HG02852 (cell line): ENCODE results near the gene EDN1.
A peak's percentile ranks its signal among the peaks of the same experiment; 100 is the strongest.
"Not testable (repeated sequence)": the region's sequence is repeated elsewhere in the genome, so short reads cannot be mapped to it uniquely, and the experiment has no call there.

ENCODE experiments used
- ATAC-seq: cut with Tn5 transposase; IDR thresholded peaks from one replicate; pipeline ENCODE4 v1.9.1; 2021; ENCODE audit warnings: mild to moderate bottlenecking, moderate library complexity; ENCODE audit not compliant: unreplicated experiment

EDN1 gene

GRCh38 chr6:12324099-12324498 lies 33.9 kb downstream of the EDN1 start:
- no peak for ATAC-seq

- no peak for ATAC-seq
Observed at GRCh38 chr6:12324748-12325147, 34.6 kb downstream of the EDN1 start.

GRCh38 chr6:12325872-12326271 lies 35.7 kb downstream of the EDN1 start:
- no peak for ATAC-seq

- no peak for ATAC-seq
Observed at GRCh38 chr6:12327391-12327790, 37.2 kb downstream of the EDN1 start.

- ATAC-seq: no peak
Observed at GRCh38 chr6:12327988-12328387, 37.8 kb downstream of the EDN1 start.

GRCh38 chr6:12328701-12329100 lies 38.5 kb downstream of the EDN1 start:
- ATAC-seq: no peak

GRCh38 chr6:12331474-12331873 lies 41.3 kb downstream of the EDN1 start:
- no peak for ATAC-seq

- ATAC-seq: no peak
Observed at GRCh38 chr6:12331951-12332749, 42.0 kb downstream of the EDN1 start.

- not testable (repeated sequence) for ATAC-seq
Observed at GRCh38 chr6:12332750-12333079, 42.6 kb downstream of the EDN1 start.

- no peak for ATAC-seq
Observed at GRCh38 chr6:12333128-12333527, 43.0 kb downstream of the EDN1 start.

- no peak for ATAC-seq
Observed at GRCh38 chr6:12334526-12335130, 44.5 kb downstream of the EDN1 start.

- peak; percentile 55 for ATAC-seq
Observed at GRCh38 chr6:12335131-12335527, 45.0 kb downstream of the EDN1 start.

GRCh38 chr6:12335717-12336116 lies 45.6 kb downstream of the EDN1 start:
- ATAC-seq: peak; percentile 37

- ATAC-seq: peak; percentile 53
Observed at GRCh38 chr6:12336121-12336971, 46.2 kb downstream of the EDN1 start.

- ATAC-seq: no peak
Observed at GRCh38 chr6:12339022-12339421, 48.9 kb downstream of the EDN1 start.

GRCh38 chr6:12339808-12340487 lies 49.8 kb downstream of the EDN1 start:
- ATAC-seq: no peak

- no peak for ATAC-seq
Observed at GRCh38 chr6:12340488-12340818, 50.3 kb downstream of the EDN1 start.

- no peak for ATAC-seq
Observed at GRCh38 chr6:12342664-12343063, 52.5 kb downstream of the EDN1 start.

- ATAC-seq: no peak
Observed at GRCh38 chr6:12343122-12343439, 52.9 kb downstream of the EDN1 start.

GRCh38 chr6:12343440-12344162 lies 53.4 kb downstream of the EDN1 start:
- ATAC-seq: no peak

GRCh38 chr6:12344296-12344695 lies 54.1 kb downstream of the EDN1 start:
- no peak for ATAC-seq
